DMS153 treated with DMSO at 0.1 percent for 48 hours (cell line): ENCODE data around the gene LRP6.
A peak's percentile ranks its signal among the peaks of the same experiment; 100 is the strongest.
"Not testable (repeated sequence)": the region's sequence is repeated elsewhere in the genome, so short reads cannot be mapped to it uniquely, and the experiment has no call there.

Experiments
- DNase-seq: peaks from one replicate; lab custom pipeline; 2025; ENCODE audit not compliant: unreplicated experiment; lab: John Stamatoyannopoulos, UW

LRP6 gene

GRCh38 chr12:12182703-12183365 is 84.0 kb downstream of the LRP6 start:
- DNase-seq: peak; percentile 38

GRCh38 chr12:12181511-12181910 is 85.3 kb downstream of the LRP6 start:
- no peak for DNase-seq

- no peak for DNase-seq
Observed at GRCh38 chr12:12180575-12180974, 86.3 kb downstream of the LRP6 start.

- DNase-seq: no peak
Observed at GRCh38 chr12:12180136-12180535, 86.7 kb downstream of the LRP6 start.

- no peak for DNase-seq
Observed at GRCh38 chr12:12178559-12178958, 88.3 kb downstream of the LRP6 start.

GRCh38 chr12:12176402-12176801 is 90.4 kb downstream of the LRP6 start:
- DNase-seq: no peak

- no peak for DNase-seq
Observed at GRCh38 chr12:12171991-12172511, 94.8 kb downstream of the LRP6 start.

GRCh38 chr12:12167847-12168246 is 99.0 kb downstream of the LRP6 start:
- no peak for DNase-seq

- DNase-seq: no peak
Observed at GRCh38 chr12:12166751-12167150, 100.1 kb downstream of the LRP6 start.

- DNase-seq: no peak
Observed at GRCh38 chr12:12159988-12160387, 106.9 kb downstream of the LRP6 start.

- no peak for DNase-seq
Observed at GRCh38 chr12:12158858-12159257, 108.0 kb downstream of the LRP6 start.

- DNase-seq: no peak
Observed at GRCh38 chr12:12157424-12157823, 109.4 kb downstream of the LRP6 start.

GRCh38 chr12:12156828-12157227 is 110.0 kb downstream of the LRP6 start:
- no peak for DNase-seq

GRCh38 chr12:12156116-12156515 is 110.7 kb downstream of the LRP6 start:
- DNase-seq: no peak

GRCh38 chr12:12153596-12153995 is 113.2 kb downstream of the LRP6 start:
- DNase-seq: no peak

GRCh38 chr12:12147111-12147510 is 119.7 kb downstream of the LRP6 start:
- DNase-seq: no peak

- DNase-seq: not testable (repeated sequence)
Observed at GRCh38 chr12:12144531-12144930, 122.3 kb downstream of the LRP6 start.

- DNase-seq: no peak
Observed at GRCh38 chr12:12141000-12141399, 125.8 kb downstream of the LRP6 start.

- DNase-seq: no peak
Observed at GRCh38 chr12:12138203-12139154, 128.4 kb downstream of the LRP6 start.

- no peak for DNase-seq
Observed at GRCh38 chr12:12133785-12134184, 133.1 kb downstream of the LRP6 start.

- DNase-seq: no peak
Observed at GRCh38 chr12:12133259-12133658, 133.6 kb downstream of the LRP6 start.

GRCh38 chr12:12128670-12129069 is 138.2 kb downstream of the LRP6 start:
- no peak for DNase-seq
